ENCODE measurements around the gene TDRD5.

Gene TDRD5, protein sequence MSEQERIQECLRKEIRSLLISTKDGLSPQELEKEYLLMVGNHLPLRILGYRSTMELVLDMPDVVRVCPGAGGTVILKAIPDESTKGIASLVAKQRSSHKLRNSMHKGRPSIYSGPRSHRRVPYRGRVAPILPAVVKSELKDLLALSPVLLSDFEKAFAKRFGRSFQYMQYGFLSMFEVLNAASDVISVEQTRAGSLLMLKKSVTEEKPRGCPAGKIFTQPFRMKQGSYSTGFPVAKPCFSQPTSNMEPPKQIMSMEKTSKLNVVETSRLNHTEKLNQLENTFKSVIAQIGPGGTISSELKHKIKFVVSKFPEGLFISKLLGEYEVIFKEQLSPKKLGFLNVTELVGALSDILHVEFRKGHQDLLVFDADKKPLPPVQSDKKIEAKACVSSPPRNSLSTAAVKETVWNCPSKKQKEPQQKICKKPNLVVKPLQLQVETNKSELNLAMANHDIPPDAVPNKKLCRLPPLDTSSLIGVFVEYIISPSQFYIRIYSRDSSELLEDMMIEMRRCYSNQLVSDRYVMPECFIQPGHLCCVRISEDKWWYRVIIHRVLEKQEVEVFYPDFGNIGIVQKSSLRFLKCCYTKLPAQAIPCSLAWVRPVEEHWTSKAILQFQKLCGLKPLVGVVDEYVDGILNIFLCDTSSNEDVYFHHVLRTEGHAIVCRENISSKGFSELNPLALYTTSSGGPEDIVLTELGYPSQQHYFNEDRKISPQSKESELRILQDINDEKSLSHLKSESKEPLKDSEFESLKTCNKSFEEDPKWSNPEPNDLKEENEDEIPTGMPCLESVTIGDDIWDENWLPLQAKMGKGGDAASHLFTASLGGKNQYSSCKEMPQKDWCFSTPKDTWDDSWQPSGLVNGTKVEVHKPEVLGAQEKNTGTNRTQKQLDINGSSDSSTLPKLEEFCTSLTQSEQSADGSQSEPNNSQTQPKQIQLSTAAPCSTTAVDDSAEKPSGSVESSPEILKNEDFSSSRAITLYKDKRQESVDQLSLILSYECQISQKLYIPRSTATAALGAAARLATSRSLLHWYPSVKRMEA

DNA sequence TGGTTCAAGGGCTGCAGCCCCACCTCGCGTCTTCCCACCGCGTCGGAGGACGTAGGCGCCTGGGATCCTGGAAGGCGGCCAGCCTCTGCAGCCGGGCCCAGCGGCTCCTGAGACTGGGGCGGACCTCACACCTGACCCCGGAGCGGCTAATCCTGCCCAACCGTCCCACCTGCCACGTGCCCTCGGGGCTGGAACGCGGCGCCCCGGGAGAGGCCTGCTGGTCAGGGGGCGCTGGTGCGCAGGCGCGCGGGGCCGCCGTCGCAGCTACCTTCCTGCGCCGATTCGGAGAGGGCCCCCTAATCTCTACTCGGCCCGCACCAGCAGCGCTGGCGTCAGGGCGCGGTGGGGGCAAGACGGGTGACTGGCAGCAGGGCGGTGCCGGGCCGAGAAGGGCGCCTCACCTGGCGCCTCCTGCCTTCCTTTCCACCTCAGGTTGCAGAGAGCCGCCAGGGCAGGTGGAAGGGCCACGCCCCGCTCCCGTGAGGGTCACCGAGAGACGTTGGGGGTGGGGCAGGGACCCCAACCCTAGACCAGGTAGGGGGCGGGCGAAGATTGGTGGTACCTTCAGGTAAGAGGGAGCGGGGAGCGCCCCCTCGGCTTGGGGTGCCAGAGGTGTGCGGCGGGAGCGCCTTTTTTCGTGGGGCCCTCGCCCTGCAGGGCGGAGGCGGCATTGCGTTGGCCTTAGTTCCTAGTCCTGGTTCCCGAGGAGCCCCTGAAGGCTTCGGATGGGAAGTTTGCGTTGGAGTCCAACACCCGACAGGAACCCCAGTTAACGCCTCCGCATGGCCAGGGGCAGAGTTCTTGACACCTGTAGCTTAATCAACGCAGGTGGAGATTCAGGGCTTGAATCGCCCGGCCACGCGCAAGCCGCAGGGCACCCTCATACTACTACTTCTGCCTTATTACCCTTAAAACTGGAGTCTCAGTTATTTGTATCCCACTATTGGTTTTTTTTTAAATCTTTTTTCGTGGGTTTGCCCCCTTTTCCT, at the start of gene TDRD5:
Gene TDRD5, plus strand, starts transcription at position 241 of the 989 bp plus-strand sequence. CDS start 784 bp downstream, outside the sequence.
- no peak for DNase-seq

GRCh38 chr1:179545321-179545720, 46.3 kb upstream of the TDRD5 start:
- no peak for DNase-seq

DNA sequence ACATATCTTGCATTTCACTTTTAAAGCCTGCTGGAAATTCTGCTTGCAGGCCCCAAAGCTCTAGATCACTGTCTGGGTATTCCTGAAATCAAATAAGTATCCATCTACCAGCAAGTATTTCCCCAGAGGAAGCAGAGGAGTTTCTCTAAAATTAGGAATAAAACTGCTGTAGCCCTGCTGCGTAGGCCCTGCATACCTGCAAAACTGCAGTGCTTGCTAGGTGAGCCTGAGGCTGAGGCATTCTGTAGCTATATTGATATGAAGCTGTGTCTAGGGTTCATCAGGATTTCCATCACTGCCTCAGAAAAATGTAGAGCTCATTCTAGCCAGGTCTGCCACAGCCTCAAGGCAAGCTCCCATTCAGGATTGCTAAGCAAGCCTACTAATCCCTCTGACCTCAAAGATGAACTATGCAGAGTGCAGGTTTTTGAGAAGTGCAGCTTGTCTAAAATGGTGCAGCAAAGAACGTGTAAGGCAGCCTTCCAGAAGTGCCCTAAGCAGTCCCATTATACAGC, 44.6 kb upstream of the TDRD5 start:
- DNase-seq: no peak

GRCh38 chr1:179548666-179549367, 42.8 kb upstream of the TDRD5 start:
- DNase-seq: no peak

DNA sequence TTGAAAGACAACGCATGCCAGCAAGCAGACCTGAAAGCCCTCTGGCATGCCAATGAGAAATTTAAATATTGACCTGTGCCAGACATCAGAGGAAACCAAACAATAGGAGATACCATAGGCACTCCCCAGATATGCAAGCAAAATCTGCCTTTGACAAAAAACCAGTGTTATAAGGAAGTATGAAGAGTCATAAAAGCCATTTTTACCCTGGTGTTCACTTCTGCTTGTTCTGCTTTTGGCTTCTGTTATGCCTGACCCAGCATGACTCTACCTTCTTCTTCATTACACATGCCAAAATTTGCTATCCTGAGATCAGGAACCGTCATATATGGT, 42.3 kb upstream of the TDRD5 start:
- DNase-seq: no peak

GRCh38 chr1:179550746-179551682, 40.6 kb upstream of the TDRD5 start:
- no peak for DNase-seq

- no peak for DNase-seq
Observed at GRCh38 chr1:179554427-179554826, 37.2 kb upstream of the TDRD5 start.

- no peak for DNase-seq
Observed at GRCh38 chr1:179558078-179558477, 33.6 kb upstream of the TDRD5 start.

GRCh38 chr1:179575497-179576314, 15.9 kb upstream of the TDRD5 start, which contains the start of gene NPHS2:
Gene NPHS2, minus strand, starts transcription at chr1:179575948. Its CDS starts 84 bp downstream, at chr1:179575864.
- no peak for DNase-seq

- no peak for DNase-seq
Observed at GRCh38 chr1:179576509-179576908, 15.1 kb upstream of the TDRD5 start.

GRCh38 chr1:179583771-179584320, 7.8 kb upstream of the TDRD5 start:
- DNase-seq: no peak

GRCh38 chr1:179586107-179586823, 5.4 kb upstream of the TDRD5 start:
- no peak for DNase-seq

GRCh38 chr1:179587336-179587735, 4.3 kb upstream of the TDRD5 start:
- DNase-seq: no peak

DNA sequence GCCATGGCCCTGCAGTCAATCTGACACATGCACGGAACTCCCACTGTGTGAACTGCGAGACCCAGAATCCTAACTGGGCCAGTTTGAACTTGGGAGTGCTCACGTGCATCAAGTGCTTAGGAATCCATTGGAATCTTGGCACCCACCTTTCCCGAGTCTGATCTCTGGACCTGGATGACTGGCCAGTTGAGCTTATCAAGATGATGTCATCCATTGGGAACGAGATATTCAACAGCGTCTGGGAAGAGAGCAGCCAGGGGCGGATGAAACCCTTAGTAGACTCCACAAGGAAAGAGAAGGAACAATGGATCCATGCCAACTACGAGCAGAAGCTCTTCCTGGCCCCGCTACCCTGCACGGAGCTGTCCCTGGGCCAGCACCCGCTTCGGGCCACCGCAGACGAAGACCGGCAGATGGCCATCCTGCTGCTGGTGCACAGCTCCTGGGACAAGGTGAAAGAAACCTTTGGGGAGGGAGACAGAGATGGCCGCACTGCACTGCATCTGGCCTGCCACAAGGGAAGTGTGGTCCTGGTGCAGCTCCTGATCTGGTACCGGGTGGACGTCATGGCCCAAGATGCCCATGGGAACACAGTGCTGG, 3.1 kb upstream of the TDRD5 start:
- DNase-seq: no peak

DNA sequence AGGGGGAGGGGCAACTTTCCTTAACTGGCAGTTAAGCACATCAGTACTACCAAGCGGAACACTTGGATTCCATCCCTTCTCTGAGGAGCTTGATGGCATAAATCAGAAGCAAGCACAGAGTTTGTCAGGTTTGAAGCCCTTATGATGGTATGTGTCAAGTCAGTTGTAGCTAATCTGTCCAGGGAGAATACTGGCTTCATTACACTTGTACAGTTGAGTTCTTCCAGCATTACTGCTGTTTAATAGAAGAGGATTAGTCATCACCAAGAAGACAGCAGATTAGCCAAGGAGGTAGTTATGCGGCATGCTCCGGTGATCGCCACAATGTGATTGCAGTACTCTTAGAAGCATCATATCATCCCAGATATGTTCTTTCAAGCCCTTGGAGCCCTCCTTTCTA, 2.1 kb upstream of the TDRD5 start:
- no peak for DNase-seq

- DNase-seq: no peak
Observed at GRCh38 chr1:179590671-179591070, 961 bp upstream of the TDRD5 start.

- no peak for DNase-seq
Observed at GRCh38 chr1:179591253-179591591, 410 bp upstream of the TDRD5 start.

- no peak for DNase-seq
Observed at GRCh38 chr1:179598631-179599030, 7.0 kb downstream of the TDRD5 start.

Measured in NCI-H2029 (cell line).